ENCODE measurements around the gene SEC24C.
A peak's percentile ranks its signal among the peaks of the same experiment; 100 is the strongest.
"Not testable (repeated sequence)": the region's sequence is repeated elsewhere in the genome, so short reads cannot be mapped to it uniquely, and the experiment has no call there.

Gene SEC24C

GRCh38 chr10:73717556-73717955, 26.6 kb upstream of the SEC24C start:
- Histone ChIP-seq H3K4me2 (ENCODE audit: low read length) (peak overlapping the region; percentile 7; the same call in 1 of the 2 replicates), H4K20me1 (ENCODE audit: insufficient read depth, low read length) (no peaks in the 10 kb centered on the region), H3K9ac (ENCODE audit: low read length) (no peak overlapping the region), H3K27ac (ENCODE audit: low read length) (no peak overlapping the region), H3K4me1 (ENCODE audit: low read length) (peaks cover 8% of the 10 kb centered on the region), H2AFZ (ENCODE audit: low read depth, low read length) (no peak overlapping the region), H3K79me2 (ENCODE audit: low read length) (no peaks in the 10 kb centered on the region), H3K9me3 (ENCODE audit: insufficient read depth, low read length) (no peaks in the 10 kb centered on the region), H3K4me3 (ENCODE audit: low read length) (no peak overlapping the region), H3K27me3 (ENCODE audit: low read depth, low read length) (no peaks in the 10 kb centered on the region), H3K36me3 (replicated peaks; ENCODE audit: low read depth, low read length) (peaks cover 7% of the 10 kb centered on the region)
- no peak for TF ChIP-seq EZH2phosphoT487 (IDR thresholded peaks at IDR 0.05; ENCODE audit: low read depth)
- TF ChIP-seq, protein P1, sequence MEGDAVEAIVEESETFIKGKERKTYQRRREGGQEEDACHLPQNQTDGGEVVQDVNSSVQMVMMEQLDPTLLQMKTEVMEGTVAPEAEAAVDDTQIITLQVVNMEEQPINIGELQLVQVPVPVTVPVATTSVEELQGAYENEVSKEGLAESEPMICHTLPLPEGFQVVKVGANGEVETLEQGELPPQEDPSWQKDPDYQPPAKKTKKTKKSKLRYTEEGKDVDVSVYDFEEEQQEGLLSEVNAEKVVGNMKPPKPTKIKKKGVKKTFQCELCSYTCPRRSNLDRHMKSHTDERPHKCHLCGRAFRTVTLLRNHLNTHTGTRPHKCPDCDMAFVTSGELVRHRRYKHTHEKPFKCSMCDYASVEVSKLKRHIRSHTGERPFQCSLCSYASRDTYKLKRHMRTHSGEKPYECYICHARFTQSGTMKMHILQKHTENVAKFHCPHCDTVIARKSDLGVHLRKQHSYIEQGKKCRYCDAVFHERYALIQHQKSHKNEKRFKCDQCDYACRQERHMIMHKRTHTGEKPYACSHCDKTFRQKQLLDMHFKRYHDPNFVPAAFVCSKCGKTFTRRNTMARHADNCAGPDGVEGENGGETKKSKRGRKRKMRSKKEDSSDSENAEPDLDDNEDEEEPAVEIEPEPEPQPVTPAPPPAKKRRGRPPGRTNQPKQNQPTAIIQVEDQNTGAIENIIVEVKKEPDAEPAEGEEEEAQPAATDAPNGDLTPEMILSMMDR (IDR thresholded peaks at IDR 0.05; ENCODE audit: low read depth, low read length): no peak

DNA sequence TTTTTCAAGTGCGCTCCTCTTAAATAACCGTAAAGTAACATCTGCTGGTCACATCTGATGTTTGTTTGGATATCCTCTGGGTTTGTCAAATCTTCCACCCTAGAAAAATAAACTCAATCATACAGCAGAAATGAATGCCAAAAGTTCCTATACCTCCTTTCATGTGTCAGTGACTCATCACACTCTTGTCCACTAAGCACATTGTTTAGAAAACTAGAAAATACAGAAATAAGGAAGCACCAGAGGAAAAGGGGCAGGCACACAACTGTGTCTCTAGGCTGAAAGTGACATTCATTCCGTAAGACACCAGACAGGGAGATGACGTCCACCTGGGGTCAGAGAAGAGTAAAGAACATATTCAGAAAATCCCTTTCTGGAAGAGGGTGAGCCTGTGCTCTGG, 23.6 kb upstream of the SEC24C start:
- not testable (repeated sequence) for H3K9me3 ChIP-seq (ENCODE audit: insufficient read depth, low read length); H3K4me3 ChIP-seq (ENCODE audit: low read length); H3K36me3 ChIP-seq (replicated peaks; ENCODE audit: low read depth, low read length); H2AFZ ChIP-seq (ENCODE audit: low read depth, low read length); H3K27me3 ChIP-seq (ENCODE audit: low read depth, low read length); H3K4me1 ChIP-seq (ENCODE audit: low read length); H4K20me1 ChIP-seq (ENCODE audit: insufficient read depth, low read length); H3K79me2 ChIP-seq (ENCODE audit: low read length); H3K9ac ChIP-seq (ENCODE audit: low read length); H3K27ac ChIP-seq (ENCODE audit: low read length); H3K4me2 ChIP-seq (ENCODE audit: low read length)

DNA sequence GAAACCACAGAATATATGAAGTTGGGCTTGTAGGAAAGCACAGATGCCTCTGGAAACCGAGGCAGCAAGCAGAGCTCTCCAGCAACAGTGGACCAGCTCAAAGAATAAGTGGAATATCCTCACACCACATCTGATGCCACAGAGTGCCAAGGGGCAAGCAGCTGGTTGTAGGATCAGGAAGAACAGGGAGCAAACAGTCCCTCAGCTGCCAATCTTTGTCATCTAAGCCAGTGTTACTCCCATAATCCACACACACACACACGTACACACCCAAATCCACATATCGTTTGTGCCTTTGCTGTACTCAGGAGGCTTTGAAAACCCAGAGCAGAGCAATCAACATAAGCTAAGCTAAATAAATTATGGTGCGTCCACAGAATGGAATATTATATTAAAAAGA, 20.7 kb upstream of the SEC24C start:
- Histone ChIP-seq H2AFZ (ENCODE audit: low read depth, low read length) (no peak overlapping the region), H3K4me3 (ENCODE audit: low read length) (no peak overlapping the region), H3K4me2 (ENCODE audit: low read length) (no peak overlapping the region), H3K9ac (ENCODE audit: low read length) (no peak overlapping the region), H3K36me3 (replicated peaks; ENCODE audit: low read depth, low read length) (no peaks in the 10 kb centered on the region), H3K9me3 (ENCODE audit: insufficient read depth, low read length) (no peaks in the 10 kb centered on the region), H3K4me1 (ENCODE audit: low read length) (no peaks in the 10 kb centered on the region), H4K20me1 (ENCODE audit: insufficient read depth, low read length) (no peaks in the 10 kb centered on the region), H3K79me2 (ENCODE audit: low read length) (no peaks in the 10 kb centered on the region), H3K27ac (ENCODE audit: low read length) (no peak overlapping the region), H3K27me3 (ENCODE audit: low read depth, low read length) (no peaks in the 10 kb centered on the region)
- no peak for TF ChIP-seq EZH2phosphoT487 (IDR thresholded peaks at IDR 0.05; ENCODE audit: low read depth)
- TF ChIP-seq, protein P1 (IDR thresholded peaks at IDR 0.05; ENCODE audit: low read depth, low read length): no peak

DNA sequence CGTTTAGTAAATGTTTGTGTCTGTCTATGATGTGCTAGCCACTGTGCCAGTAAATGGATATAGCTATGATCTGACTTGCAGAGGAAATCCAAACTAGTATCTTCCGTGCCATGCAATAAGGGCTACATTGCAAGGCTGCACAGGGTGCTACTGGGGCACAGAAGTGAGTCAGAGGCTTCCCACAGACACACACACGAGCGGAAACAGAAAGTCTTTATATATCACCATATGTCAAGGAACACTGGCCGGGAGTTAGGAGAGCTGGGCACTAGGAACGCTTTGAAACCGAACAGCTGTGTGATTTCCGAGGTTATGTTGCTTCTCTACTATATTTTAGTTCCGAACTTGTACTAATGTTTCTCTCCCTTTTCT, 14.4 kb upstream of the SEC24C start:
- peak overlapping the region; percentile 85; the same call in 1 of the 2 replicates for H2AFZ ChIP-seq (ENCODE audit: low read depth, low read length)
- H3K36me3 ChIP-seq (replicated peaks; ENCODE audit: low read depth, low read length): not testable (repeated sequence)

DNA sequence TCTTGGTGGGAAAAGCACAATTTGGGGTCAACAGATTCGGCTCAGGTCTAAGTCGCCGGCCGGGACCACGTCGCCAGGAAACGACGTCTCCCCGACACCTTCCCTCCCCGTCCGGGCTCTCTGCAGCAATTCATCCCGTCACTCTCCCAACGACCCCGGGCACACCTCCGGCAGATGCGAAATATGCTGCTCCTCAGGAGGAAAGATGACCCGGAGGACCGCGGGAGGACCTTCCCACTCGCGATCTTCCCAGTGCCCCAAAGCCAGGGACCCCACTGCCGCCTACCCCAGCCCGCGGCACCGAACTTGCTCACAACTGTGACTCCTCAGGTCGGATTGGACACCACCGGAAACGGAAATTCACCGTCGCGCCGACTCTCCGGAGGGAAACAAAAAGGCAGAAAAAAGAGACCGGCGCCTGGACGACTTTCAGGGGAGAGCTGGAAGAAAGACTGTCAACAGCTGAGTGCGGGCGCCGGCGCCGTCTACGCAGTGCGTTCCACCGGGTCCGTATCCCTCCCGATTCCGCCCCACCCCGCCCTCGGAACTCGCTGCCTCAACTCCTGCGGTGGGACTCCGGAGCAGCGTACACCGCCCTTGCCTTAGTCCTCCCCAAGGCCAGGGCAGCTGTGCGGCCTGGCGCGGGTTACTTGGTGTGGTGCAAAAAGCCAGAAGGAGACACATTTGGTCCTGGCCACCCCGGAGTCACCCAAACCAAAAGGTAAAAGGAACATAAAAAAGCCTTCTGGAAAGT, 13.8 kb upstream of the SEC24C start:
- Histone ChIP-seq H3K27ac (ENCODE audit: low read length) (peak overlapping the region; percentile 71), H3K27me3 (ENCODE audit: low read depth, low read length) (no peaks in the 10 kb centered on the region), H3K79me2 (ENCODE audit: low read length) (peaks cover 26% of the 10 kb centered on the region), H3K4me3 (ENCODE audit: low read length) (peak overlapping the region; percentile 96), H3K4me1 (ENCODE audit: low read length) (no peaks in the 10 kb centered on the region), H3K36me3 (replicated peaks; ENCODE audit: low read depth, low read length) (no peaks in the 10 kb centered on the region), H3K4me2 (ENCODE audit: low read length) (peak overlapping the region; percentile 85), H2AFZ (ENCODE audit: low read depth, low read length) (peak overlapping the region; percentile 85; the same call in 1 of the 2 replicates), H3K9ac (ENCODE audit: low read length) (peak overlapping the region; percentile 83), H4K20me1 (ENCODE audit: insufficient read depth, low read length) (no peaks in the 10 kb centered on the region), H3K9me3 (ENCODE audit: insufficient read depth, low read length) (no peaks in the 10 kb centered on the region)
- no peak for TF ChIP-seq EZH2phosphoT487 (IDR thresholded peaks at IDR 0.05; ENCODE audit: low read depth)
- TF ChIP-seq, protein P1 (IDR thresholded peaks at IDR 0.05; ENCODE audit: low read depth, low read length): no peak

More for the DNA sequence above, 14.4 kb upstream of the SEC24C start:
- H3K4me3 ChIP-seq (ENCODE audit: low read length): peak overlapping the region; percentile 96
- peak overlapping the region; percentile 80 for H3K4me2 ChIP-seq (ENCODE audit: low read length)
- H3K4me1 ChIP-seq (ENCODE audit: low read length); H3K27me3 ChIP-seq (ENCODE audit: low read depth, low read length); H3K9me3 ChIP-seq (ENCODE audit: insufficient read depth, low read length); H4K20me1 ChIP-seq (ENCODE audit: insufficient read depth, low read length): not testable (repeated sequence)
- H3K27ac ChIP-seq (ENCODE audit: low read length): peak overlapping the region; percentile 71; the same call in 1 of the 2 replicates
- peaks cover 26% of the 10 kb centered on the region for H3K79me2 ChIP-seq (ENCODE audit: low read length)
- peak overlapping the region; percentile 83 for H3K9ac ChIP-seq (ENCODE audit: low read length)
